ENCODE measurements around the gene DNAJB5.

- TF ChIP-seq EZH2 (IDR thresholded peaks at IDR 0.05) (no peak), POLR2AphosphoS5 (IDR thresholded peaks at IDR 0.05; ENCODE audit: borderline replicate concordance, low read depth, low read length) (no peak)
Observed at GRCh38 chr9:35027374-35027773, 37.8 kb downstream of the DNAJB5 start.
